GM19468 (cell line): ENCODE results near the gene A1BG.
"Not testable (repeated sequence)": the region's sequence is repeated elsewhere in the genome, so short reads cannot be mapped to it uniquely, and the experiment has no call there.

Experiments used
- ATAC-seq: cut with Tn5 transposase; IDR thresholded peaks from one replicate; pipeline ENCODE4 v1.9.1; 2021; ENCODE audit warnings: mild to moderate bottlenecking, moderate library complexity, moderate number of reproducible peaks; ENCODE audit not compliant: unreplicated experiment; ENCODE audit errors: extremely low read depth

Gene A1BG

DNA sequence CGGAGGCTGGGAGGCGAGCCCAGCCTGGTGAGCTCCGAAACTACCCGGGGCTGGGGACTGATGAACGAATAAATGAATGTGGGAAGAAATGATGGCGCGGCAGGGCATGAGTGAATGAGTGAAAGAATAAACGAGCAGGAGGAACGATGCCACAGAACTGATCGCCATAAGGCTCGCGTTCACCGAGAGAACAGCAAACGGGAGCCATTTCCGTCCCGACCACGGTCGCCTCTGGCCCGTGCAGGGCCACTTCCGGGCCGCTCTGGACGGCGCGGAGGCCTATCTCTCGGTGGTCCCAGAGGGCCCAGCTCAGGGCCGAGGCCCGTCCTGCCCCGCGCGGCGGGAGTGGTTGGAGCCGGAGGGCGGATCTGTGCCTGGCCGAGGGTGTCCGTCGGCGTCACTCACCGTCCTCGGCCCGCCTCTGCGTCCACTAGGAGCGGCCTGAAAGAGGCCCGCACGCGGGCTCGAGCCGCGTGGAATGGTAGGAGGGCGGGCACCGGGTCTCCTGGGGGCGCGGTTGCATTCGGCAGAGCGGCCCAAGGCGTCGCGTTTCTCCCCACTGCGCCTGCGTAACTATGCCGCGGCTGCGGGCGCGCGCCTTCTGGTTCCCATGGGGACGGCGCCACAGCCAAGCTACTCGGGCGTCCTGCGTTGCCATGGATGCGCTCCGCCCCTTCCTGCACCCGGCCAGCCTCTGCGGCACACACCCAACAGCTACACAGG, 9.1 kb upstream of the A1BG start, which contains the start of gene ZNF497:
Gene ZNF497 (minus strand): TSS at position 480 of the 723 bp plus-strand sequence. CDS start 5,116 bp downstream, outside the sequence.
- peak; percentile 87 for ATAC-seq

DNA sequence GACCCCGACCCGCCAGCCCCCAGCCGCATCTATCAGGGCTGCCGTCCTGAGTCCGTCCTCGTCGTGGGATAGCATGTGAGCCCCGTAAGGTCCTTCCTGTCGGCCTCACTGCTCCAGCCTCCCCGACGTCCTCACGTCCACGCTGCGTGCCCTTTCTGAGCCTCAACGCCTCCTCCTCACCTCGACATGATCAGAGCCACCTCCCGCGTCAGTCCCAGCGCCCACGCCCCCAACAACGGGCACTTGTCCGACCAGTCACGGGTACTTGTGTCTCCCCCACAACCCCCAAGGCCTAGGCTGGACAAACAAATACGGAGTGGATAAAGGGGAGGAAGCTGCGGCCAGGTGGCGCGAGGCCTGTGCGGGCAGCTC, 8.6 kb upstream of the A1BG start:
- ATAC-seq = no peak

DNA sequence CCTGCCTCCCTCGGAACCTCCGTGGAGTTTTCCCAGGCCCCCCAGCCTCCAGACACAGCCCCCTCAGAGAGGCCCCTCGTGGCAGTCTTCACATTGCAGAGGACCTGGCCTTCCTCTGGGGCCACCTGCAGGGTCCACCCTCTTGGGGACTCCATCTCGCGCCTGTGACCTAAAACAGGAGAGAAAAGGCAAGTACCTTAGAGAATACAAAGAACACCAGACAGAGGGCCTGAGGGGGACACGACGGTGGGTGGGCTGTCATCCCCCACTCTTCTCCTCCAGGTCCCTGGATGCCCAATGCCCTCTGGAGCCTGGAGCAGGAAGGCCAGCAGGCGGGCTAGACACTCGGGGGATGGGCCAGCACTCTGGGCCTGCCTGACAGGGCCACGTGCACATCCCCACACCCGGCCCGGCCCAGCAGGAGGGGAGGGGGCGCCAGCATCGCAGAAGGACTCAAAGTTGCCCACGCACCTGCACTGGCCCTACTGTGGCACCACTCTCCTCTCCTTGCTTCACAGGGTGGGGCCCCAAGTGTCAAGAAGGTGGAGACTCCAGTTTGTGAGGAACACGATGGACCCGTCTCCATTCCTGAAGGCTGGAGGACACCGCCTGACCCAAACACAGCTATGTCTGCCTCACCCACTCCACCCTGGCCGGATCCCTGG, 4.3 kb upstream of the A1BG start:
- no peak for ATAC-seq

DNA sequence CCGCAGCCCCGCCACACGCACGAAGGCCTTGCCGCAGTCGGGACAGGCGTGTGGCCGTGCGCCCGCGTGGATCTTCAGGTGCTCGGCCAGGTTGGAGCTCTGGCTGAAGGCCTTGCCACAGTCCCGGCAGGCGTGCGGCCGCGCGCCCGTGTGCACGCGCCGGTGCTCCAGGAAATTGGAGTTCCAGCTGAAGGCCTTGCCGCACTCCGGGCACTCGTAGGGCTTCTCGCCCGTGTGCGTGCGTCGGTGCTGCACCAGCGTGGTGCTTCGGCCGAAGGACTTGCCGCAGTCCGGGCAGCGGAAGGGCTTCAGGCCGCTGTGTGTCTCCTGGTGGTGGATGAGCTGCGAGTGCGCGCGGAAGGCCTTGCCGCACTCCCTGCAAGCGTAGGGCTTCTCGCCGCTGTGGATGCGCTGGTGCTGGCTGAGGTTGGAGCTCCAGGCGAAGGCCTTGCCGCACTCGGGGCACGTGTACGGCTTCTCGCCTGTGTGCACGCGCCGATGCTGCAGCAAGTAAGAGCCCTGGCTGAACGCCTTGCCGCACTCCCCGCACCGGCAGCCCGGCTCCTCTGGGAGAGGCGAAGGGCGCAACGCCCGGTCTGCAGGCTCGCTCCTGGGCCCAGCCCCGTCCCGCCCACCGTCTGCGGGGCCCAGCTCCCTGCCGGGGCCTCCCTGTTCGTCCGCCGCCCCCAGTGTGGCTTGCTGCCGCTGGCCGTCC, 3.6 kb upstream of the A1BG start:
- no peak for ATAC-seq

DNA sequence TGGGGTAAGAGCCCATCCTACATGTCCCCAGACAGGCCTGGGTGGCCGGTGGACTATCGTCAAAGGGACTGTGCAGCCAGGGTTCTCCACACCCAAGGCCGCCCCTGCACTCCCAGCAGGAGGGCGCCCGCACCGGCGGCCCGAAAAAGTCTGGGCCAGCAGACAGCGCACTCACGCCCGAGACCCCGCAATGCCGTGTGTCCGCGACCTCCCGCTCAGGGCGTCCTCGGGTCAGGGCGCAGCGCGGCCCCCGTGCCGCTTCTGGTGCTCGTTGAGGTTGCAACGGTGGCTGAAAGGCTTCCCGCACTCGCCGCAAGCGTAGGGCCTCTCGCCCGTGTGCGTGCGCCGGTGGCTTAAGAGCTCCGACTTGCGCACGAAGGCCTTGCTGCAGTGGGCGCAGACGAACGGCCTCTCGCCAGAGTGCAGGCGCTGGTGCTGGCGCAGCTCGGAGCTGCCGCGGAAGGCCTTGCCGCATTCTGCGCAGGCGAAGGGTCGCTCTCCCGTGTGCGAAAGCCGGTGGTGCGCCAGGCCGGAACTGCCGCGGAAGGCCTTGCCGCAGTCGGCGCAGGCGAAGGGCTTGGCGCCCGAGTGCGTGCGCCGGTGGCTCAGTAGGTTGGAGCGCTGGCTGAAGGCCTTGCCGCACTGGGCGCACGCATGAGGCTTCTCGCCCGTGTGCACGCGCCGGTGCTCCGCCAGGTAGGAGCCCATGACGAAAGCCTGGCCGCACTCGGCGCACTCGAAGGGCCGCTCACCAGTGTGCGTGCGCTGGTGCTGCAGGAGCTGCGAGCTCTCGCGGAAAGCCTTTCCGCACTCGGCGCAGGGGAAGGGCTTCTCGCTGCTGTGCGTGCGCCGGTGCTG, 2.8 kb upstream of the A1BG start:
- ATAC-seq = no peak

DNA sequence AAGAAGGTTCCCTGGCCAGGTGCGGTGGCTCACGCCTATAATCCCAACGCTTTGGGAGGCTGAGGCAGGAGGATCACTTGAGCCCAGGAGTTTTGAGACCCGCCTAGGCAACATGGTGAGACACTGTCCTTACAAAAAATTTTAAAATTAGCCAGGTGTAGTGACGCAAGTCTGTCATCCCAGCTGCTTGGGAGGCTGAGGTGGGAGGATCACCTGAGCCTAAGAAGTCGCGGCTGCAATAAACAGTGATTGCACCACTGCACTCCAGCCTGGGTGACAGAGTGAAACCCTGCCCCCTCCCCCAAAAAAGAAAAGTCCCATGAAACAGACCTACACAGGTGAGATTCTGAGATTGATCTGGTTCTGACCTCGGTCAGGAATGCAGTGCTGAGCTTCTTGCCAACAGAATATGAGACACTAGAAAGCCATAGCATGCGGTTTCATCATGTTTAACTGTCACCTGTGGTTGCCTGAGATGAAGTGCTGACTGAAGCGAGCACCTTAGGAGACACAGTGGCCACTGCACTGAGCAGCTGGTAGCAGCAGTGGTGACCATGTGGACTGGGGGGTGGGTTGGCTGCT, 2.0 kb upstream of the A1BG start:
- no peak for ATAC-seq

DNA sequence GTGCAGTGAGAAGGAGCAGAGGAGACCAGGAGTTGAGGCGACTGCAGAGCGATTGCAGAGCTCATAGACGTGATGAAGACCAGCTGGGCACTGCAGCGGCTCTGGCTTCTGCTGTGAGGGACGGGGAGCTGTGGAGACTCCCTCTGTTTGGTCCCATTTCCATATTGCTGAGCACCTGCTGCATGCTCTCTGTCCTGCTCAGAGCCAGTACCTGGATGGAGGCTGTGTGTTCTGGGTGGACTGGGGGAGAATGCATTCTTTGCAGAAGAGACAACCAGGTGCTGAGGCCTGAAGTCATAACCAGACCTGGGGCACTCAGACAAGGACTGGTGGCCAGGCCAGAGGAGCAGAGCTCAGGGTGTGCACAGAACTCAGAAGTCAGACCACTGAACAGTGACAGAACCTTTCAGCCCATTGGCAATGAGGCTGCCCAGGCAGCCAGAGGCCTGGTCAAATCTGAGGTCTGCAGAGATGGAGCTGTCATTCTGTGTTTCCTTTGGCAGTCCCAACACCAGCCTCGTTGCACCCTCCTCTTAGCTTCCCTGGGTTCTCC, 1.3 kb upstream of the A1BG start:
- ATAC-seq = no peak

DNA sequence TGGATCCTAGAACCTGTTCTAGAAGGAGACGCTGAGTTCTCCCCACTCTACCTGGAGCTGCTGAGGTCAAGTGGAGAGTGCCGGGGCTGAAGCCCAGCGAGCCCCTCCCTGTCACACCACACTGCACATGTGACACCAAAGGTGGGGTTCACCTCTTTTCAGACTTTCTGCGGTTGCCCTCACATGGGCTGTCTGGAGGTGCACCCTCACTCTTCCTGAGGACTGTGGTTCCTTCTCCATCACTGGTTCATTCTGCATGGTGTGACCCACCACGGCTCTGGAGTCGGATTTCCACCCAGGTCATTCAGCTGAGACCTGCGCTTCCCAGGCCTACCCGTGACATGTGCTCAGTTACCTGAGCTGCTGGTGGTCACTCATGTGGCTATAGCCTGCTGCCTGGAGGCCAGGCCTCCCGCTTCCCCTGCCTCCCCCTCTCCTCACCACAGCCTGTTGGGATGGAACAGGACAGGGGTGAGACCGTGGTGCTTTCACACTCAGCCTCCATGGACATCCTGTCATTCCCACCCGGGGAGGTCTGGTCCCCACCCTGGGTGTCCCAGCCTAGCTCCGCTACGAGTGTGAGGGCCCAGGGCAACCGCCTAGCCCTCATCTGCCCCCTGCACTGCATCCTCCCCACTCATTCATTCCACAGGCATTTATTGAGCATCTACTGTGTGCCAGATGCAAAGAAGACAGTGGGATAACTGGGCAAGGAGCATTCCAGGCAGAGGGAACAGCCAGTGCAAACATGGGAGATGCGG, 605 bp upstream of the A1BG start:
- no peak for ATAC-seq

DNA sequence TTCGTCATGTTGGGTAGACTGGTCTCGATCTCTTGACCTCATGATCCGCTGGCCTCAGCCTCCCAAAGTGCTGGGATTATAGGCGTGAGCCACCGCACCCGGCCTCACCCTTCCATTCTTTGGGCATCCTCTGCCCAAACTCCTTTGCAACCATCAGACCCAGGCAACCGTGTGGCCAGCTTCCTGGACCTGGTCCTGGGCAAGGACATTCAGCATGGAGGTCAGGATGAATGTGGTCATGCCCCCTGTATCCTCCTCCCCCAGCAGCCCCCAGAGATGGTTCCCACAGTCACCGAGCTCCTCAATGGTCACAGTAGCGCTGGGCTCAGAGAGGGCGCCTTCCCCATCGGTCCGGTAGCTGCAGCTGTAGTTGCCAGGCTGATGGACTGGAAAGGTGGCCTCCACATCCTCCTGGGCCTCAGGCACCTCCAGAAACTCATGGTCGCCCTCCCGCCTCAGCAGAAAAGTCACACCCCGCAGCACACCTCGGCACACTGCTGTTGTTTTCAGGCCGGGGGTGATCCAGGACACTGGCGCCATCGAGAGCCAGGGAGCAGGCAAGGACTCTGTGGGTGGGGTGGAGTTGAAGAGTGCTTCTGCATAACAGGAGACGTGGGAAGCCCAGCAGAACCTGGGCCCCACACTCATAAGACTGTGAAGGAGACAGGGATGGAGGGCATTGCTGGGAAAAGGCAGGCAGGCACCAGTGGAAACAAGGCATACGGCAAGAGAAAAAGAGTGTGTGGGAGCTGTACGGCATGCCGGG, 1.1 kb downstream of the A1BG start:
- no peak for ATAC-seq

DNA sequence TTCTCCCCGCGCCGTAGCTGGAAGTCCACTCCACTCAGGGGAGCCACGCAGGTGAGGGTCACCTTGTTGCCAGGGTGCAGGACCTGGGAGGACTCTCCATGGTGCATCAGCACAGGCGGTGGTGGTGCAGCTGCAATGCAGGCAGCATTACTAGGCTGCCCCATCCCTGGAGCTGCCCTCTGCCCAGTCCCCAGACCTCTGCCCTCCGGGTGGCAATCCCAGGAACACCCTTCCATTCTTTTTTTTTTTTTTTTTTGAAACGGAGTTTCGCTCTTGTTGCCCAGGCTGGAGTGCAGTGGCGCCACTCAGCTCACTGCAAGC, 1.8 kb downstream of the A1BG start:
- no peak for ATAC-seq

DNA sequence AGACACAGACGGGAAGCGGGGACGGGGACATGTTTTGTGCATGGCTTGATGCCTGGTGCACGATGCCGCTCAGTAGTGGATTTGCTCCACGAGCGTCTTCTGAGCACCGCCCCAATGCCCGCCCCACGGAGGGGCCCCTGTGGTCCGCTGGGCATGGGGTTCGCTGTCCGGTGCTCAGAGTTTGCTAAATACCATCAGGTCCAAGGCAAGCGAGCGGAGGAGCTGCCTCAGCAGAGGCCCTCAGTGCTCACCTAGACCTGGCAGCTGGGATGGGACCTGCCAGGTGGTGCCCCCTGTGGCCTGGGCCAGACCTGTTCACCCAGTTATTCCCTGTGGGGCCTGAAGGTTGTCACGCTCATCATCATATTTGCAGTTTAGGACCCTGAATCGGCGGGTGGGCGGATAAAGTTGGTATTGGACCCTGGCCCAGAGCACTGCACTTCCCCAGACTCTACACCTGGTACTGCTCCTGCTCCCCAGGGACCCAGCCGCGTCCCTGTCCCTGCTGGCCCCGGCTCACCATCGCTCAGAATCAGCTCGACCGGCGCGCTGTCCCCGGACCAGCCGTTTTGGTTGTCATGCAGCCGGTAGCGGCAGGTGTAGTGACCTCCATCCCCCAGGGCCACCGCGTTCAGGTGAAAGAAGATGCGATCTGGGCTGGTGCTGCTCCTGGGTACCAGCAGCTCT, 2.3 kb downstream of the A1BG start:
- no peak for ATAC-seq

DNA sequence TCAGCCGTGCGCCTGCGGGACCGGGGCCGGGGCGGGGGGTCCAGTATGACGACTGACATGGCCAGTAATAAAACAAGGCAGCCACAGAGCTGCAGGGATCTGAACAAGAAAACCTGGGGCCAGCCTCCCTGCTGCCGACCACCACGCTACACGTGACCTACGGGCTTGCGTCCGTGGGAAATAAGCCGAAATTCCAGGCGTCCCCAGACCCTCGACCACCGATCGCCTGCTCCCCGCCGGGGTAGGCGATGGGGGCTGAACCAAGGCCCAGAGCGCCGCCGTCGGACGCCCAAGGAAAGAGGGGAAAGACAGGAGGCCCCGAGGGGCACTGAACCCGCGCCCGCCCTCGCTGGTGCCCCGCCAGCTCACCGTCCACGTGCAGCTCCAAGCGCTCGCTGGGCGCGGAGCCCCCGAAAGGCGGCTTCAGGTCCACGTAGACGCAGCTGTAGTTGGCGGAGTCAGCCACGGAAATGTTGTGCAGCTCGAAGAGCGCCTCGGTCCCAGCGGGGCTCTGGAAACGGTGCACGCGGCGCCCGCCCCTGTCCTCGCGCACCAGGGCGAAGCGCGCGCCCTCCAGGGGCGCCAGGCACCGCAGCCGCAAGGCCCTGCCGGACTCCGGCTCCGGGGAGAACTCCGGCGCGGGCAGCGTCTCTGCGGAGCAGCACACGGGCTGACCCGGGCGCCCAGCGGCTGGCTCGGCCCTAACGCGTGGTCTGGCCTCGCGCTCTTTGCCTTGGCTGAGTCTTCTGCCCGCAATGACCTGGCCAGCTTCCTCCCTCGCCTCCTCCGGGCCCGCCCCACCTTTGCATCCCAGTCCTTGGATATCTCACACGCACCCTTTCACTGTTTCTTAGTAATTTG, 3.1 kb downstream of the A1BG start:
- no peak for ATAC-seq

DNA sequence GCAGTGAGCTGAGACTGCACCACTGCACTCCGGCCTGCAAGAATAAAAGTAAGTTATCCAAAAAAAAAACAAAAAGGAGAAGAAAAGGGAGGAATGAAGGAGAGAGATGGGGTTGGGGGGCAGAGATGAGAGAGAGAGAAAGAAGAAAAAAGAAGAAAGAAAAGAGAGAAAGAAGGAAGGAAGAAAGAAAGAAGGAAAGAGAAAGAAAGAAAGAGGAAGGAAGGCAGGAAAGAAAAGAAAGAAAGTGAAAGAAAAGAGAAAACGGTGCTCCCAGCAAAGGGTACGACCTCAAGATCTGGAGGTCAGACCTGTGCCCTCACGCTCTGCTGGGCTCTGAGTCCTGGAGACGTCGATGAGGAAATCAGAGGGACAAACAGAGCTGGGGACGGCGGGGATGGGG, 3.7 kb downstream of the A1BG start:
- no peak for ATAC-seq

DNA sequence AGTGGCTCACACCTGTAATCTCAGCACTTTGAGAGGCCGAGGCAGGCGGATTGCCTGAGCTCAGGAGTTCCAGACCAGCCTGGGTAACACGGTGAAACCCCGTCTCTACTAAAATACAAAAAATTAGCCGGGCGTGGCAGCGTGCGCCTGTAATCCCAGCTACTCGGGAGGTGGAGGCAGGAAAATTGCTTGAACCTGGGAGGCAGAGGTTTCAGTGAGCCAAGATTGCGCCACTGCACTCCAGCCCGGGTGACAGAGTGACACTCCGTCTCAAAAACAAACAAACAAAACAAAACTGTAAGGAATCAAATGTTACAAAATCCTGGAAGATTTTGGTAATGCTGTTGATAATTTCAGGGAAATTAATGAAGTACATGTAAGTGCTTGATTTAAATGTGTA, 5.2 kb downstream of the A1BG start:
- not testable (repeated sequence) for ATAC-seq

DNA sequence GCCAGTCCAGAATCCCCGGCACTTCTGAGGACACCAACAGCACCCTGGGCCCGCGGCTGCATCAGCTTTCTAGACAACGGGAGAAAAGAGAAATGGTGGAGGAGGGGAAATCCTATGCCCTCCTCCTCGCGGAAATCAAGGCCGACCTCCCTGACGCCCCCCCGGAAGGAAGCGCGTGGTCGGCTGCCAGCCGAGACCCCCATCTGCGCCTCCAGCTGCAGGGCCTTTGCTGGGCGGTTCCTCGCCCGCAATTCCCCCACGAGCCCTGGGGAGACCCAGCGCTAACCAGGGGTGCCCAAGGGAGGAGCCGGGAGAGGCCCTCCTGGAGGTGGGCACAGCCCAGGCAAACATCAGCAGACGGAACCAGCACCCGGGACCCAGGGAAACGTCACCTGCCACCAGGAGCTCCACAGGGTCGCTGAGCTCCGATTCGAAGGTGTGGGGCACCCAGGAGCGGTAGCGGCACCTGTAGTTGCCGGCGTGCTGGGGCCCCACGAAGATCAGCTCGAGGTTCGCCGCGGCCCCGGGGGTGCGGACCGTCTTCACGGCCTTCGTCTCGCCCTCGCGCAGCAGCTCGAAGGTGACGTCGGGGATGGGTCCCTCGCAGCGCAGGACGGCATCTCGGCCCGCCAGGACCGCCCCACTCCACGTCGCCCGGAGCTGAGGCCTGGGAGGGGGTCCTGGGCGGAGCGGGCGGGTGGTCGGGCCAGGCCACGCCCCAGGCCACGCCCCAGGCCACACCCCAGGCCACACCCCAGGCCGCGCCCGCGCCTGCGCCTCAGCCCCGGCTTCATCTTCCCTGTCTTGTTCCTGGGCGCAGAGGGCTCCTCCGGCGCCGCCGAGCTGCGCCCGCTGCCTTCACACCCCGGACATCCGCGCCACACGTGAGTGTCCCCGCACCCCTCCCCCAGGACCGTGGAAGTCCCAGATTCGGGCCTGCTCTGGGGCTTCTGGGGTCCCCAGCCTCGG, 6.0 kb downstream of the A1BG start:
- ATAC-seq = peak; percentile 73

DNA sequence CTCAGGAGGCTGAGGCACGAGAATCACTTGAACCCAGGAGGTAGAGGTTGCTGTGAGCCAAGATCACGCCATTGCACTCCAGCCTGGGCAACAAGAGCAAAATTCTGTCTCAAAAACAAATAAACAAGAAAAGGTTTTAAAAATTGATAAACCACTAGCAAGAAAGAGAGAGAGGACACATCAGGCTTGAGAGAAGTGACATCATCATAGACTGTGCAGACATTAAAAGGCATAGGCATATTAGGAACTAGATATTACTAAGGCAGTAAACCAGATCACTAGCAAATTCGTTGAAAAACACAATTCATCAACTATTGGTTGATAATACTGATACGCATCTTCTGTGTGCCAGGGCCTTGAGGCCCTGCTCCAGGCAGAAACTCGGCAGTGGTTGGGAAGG, 7.7 kb downstream of the A1BG start:
- ATAC-seq = no peak
